Measurements from ENCODE around the gene KLF3. TPM values are rescaled to one million over a fixed set of nuclear protein-coding genes. Genes with fewer than 3 reads are reported as not detected.
A peak's percentile ranks its signal among the peaks of the same experiment; 100 is the strongest.

Gene KLF3
- total RNA-seq, 1 experiment from 2014 or later = 51.2 TPM

DNA sequence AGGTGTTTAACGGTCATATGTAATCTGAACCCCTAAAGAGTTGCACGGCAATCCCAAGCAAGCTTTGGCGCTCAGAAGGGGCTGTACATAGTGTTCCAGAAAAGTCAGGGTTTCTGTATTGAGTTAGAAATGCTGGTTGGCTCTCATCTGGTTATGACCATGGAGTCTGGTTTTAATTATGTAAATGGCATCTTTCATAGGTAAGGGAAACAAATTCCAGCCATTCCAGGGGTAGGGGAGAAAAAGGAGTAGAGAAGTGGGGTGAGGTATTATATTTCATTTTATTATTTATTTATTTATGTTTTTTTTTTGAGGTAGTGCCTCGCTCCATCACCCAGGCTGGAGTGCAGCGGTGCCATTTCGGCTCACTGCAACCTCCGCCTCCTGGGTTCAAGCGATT, 15.9 kb downstream of the KLF3 start:
- intact Hi-C loops (cut with micrococcal nuclease) = no loop called here
- no peak for DNase-seq (ENCODE audit: unreplicated experiment)
- H3K27me3 Mint-ChIP-seq (ENCODE audit: insufficient read depth, unreplicated experiment) = no peaks in the 10 kb centered on the region
- BruUV-seq (replicated peaks) = no TSS peak
- peaks cover 27% of the 10 kb centered on the region for H3K4me1 Mint-ChIP-seq (ENCODE audit: insufficient read depth, unreplicated experiment)
- POLR2A ChIA-PET = no interaction called here
- H3K9me3 Mint-ChIP-seq (ENCODE audit: unreplicated experiment) = no peaks in the 10 kb centered on the region
- H3K4me3 Mint-ChIP-seq (ENCODE audit: unreplicated experiment) = no peak overlapping the region
- CTCF ChIA-PET = no interaction called here
- H3K36me3 Mint-ChIP-seq (ENCODE audit: insufficient read depth, unreplicated experiment) = peaks cover 46% of the 10 kb centered on the region
- TF ChIP-seq, protein P1, sequence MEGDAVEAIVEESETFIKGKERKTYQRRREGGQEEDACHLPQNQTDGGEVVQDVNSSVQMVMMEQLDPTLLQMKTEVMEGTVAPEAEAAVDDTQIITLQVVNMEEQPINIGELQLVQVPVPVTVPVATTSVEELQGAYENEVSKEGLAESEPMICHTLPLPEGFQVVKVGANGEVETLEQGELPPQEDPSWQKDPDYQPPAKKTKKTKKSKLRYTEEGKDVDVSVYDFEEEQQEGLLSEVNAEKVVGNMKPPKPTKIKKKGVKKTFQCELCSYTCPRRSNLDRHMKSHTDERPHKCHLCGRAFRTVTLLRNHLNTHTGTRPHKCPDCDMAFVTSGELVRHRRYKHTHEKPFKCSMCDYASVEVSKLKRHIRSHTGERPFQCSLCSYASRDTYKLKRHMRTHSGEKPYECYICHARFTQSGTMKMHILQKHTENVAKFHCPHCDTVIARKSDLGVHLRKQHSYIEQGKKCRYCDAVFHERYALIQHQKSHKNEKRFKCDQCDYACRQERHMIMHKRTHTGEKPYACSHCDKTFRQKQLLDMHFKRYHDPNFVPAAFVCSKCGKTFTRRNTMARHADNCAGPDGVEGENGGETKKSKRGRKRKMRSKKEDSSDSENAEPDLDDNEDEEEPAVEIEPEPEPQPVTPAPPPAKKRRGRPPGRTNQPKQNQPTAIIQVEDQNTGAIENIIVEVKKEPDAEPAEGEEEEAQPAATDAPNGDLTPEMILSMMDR (IDR thresholded peaks at IDR 0.05; ENCODE audit: unreplicated experiment) = no peak
- H3K27ac Mint-ChIP-seq (ENCODE audit: low read depth, unreplicated experiment) = peak overlapping the region; percentile 85

DNA sequence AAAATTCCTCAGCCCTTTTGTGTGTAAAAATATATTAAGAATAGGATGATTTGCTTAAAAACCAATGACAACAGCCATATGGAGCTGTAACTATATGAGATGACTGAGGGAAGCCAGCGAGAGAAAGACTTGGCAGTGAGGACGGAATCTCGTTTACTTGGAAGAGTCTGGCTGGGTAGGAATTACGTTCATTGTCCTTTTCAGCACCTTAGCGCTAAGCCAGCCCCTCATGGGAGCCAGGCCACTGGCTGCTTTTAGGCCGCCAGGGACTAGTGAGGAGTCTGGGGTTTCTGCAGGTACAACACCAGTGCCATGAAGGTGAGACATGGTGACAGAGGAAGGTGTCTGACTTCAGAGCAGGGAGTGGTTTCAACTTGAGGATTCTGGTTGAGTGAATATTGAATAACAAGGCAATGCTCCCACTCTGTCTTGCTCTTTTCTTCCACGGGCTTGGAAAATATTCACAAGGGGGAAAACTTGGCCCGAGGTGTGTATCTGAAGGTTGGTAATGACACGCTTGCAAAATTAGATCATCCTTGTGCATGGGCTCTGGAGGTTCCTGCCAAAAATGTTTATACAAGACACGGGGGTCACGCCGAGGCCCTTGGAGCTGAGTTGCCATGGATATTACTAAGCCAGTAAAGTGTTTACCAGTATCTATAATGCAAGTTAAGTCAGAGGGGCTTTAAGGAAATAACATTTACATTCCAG, 17.4 kb downstream of the KLF3 start:
- CTCF ChIA-PET = interaction anchor here (1.2 kb wide), 1 partner anchor 492 kb away, joined by 3 read pairs; no protein-coding TSS in a partner anchor
- Mint-ChIP-seq H3K4me3 (ENCODE audit: unreplicated experiment) (no peak overlapping the region), H3K9me3 (ENCODE audit: unreplicated experiment) (no peaks in the 10 kb centered on the region), H3K27me3 (ENCODE audit: insufficient read depth, unreplicated experiment) (no peaks in the 10 kb centered on the region), H3K36me3 (ENCODE audit: insufficient read depth, unreplicated experiment) (peaks cover 52% of the 10 kb centered on the region), H3K27ac (ENCODE audit: low read depth, unreplicated experiment) (no peak overlapping the region), H3K4me1 (ENCODE audit: insufficient read depth, unreplicated experiment) (peaks cover 23% of the 10 kb centered on the region)
- DNase-seq (ENCODE audit: unreplicated experiment) = no peak
- intact Hi-C loops (cut with micrococcal nuclease) = no loop called here
- BruUV-seq (replicated peaks) = TSS peak; percentile 25
- TF ChIP-seq, protein P1 (IDR thresholded peaks at IDR 0.05; ENCODE audit: unreplicated experiment) = no peak
- POLR2A ChIA-PET = interaction anchor here (0.6 kb wide), 1 partner anchor 16 kb away, joined by 4 read pairs; no protein-coding TSS in a partner anchor

DNA sequence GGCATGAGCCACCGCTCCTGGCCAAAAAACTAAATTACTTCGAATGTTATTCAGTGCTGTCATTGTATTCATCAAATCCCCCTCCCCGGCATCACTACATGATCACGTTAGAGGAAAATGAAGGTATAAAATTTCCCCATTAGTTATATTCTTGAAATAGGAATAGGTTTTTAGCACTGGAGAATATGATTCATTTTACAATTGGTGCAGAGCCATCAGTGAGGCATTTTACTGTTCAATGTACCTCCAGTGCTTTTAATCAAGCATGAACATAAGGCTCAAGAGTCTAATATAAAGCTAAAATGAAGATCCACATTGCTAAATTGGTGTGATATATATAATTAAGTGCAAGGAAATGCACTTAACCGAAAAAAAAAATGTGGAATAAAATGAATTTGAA, 18.3 kb downstream of the KLF3 start:
- no peak for DNase-seq (ENCODE audit: unreplicated experiment)
- TF ChIP-seq, protein P1 (IDR thresholded peaks at IDR 0.05; ENCODE audit: unreplicated experiment) = no peak
- no peaks in the 10 kb centered on the region for H3K9me3 Mint-ChIP-seq (ENCODE audit: unreplicated experiment)
- BruUV-seq (replicated peaks) = no TSS peak
- no peak overlapping the region for H3K27ac Mint-ChIP-seq (ENCODE audit: low read depth, unreplicated experiment)
- intact Hi-C loops (cut with micrococcal nuclease) = no loop called here
- ChIA-PET POLR2A (interaction anchor here (0.6 to 0.7 kb wide), 2 partner anchors 29 to 315 kb away, joined by 3 to 4 read pairs; no protein-coding TSS in a partner anchor), CTCF (interaction anchor here (0.6 to 1.2 kb wide), 4 partner anchors 45 to 493 kb away, joined by 3 read pairs; no protein-coding TSS in a partner anchor)
- no peaks in the 10 kb centered on the region for H3K27me3 Mint-ChIP-seq (ENCODE audit: insufficient read depth, unreplicated experiment)
- H3K4me1 Mint-ChIP-seq (ENCODE audit: insufficient read depth, unreplicated experiment) = peaks cover 24% of the 10 kb centered on the region
- H3K4me3 Mint-ChIP-seq (ENCODE audit: unreplicated experiment) = no peak overlapping the region
- peaks cover 59% of the 10 kb centered on the region for H3K36me3 Mint-ChIP-seq (ENCODE audit: insufficient read depth, unreplicated experiment)

DNA sequence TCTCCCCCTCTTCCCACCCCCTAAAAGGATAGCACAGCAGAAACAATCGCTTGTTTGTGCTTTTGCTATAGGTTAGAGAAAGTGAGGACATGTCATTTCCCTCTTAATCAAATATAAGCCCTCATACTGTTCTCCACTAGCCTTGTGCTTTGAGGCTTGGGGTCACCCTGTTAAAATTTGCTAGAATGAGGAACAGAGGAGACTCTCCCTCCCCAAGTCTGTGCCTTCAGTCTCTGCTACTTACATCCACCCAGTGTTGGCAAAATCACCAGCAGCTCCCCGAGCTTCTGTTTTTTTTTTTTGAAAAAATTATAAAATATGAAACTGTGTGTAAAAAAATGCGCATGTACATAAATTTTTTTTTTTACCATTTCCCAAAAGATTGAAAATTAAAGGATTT, 19.3 kb downstream of the KLF3 start:
- BruUV-seq (replicated peaks) = no TSS peak
- ChIA-PET POLR2A (interaction anchor here (0.6 to 1.0 kb wide), 3 partner anchors 299 to 523 kb away, joined by 3 to 4 read pairs (median 4); no protein-coding TSS in a partner anchor), CTCF (interaction anchor here (0.6 to 1.0 kb wide), 4 partner anchors 17 to 702 kb away, joined by 3 to 4 read pairs (median 4); no protein-coding TSS in a partner anchor)
- Mint-ChIP-seq H3K36me3 (ENCODE audit: insufficient read depth, unreplicated experiment) (peaks cover 68% of the 10 kb centered on the region), H3K4me1 (ENCODE audit: insufficient read depth, unreplicated experiment) (peaks cover 17% of the 10 kb centered on the region), H3K4me3 (ENCODE audit: unreplicated experiment) (no peak overlapping the region), H3K27me3 (ENCODE audit: insufficient read depth, unreplicated experiment) (no peaks in the 10 kb centered on the region), H3K27ac (ENCODE audit: low read depth, unreplicated experiment) (no peak overlapping the region), H3K9me3 (ENCODE audit: unreplicated experiment) (no peaks in the 10 kb centered on the region)
- TF ChIP-seq, protein P1 (IDR thresholded peaks at IDR 0.05; ENCODE audit: unreplicated experiment) = no peak
- intact Hi-C loops (cut with micrococcal nuclease) = no loop called here
- DNase-seq (ENCODE audit: unreplicated experiment) = no peak

Data from MCF 10A (cell line).